ENCODE data around the gene NDUFB8. TPM values are rescaled to one million over a fixed set of nuclear protein-coding genes. Genes with fewer than 3 reads are reported as not detected.

The NDUFB8 gene
- total and polyA plus RNA-seq, 4 donors: 72.4 to 297 (median 199) TPM

DNA sequence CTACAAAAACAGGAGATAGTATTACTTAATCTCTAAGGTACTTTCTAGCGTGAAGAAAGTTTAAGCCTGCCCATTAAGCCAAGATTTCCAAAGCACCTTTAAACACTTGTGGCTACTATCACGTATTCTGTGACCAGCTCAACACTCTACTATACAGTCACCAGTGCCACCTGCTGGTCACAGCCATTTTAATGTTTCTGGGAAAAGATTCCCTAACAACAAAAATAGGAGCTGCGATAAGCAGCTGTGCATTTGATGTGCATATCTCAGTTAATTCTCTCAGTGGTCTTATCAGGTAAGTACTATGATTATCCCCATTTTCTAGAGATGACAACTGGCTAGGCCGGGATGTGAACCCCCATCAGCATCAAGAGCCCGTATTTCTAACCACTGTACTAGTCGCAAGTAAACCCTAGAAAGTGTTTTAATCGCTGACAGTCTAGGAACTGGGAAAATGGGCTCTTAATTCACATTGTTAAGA, 10.9 kb downstream of the NDUFB8 start:
- Histone ChIP-seq H3K36me3 (ENCODE audit: control insufficient read depth in 4 of 4, insufficient read depth in 3 of 4, low read depth in 1 of 4, low read length in 3 of 4) (peaks cover 0 to 4% (median 4%) of the 10 kb centered on the region in 4 donors), H3K4me1 (ENCODE audit: control insufficient read depth in 4 of 4, insufficient read depth in 4 of 4, low read length in 3 of 4) (peaks cover 3 to 29% (median 10%) of the 10 kb centered on the region in 4 donors), H3K9ac (ENCODE audit: low read depth in 1 of 2, low read length in 2 of 2) (no peak overlapping the region), H3K27ac (ENCODE audit: low read depth in 1 of 2, low read length in 2 of 2) (peak overlapping the region; percentile 71 to 89), H3K27me3 (ENCODE audit: control insufficient read depth in 4 of 4, insufficient read depth in 4 of 4, low read length in 3 of 4) (no peaks in the 10 kb centered on the region), H3K9me3 (ENCODE audit: control insufficient read depth in 4 of 4, low read length in 3 of 4) (no peaks in the 10 kb centered on the region), H3K4me3 (ENCODE audit: low read depth in 1 of 3, low read length in 3 of 3) (peak overlapping the region in 2 of 3 donors; percentile 50 to 62)
- DNase-seq (ENCODE audit: low spot score): peak; percentile 68
- WGBS: 9% methylated on average over 7 of the region's 7 CpGs
- peak; percentile 79 to 85 for TF ChIP-seq RAD21 (IDR thresholded peaks at IDR 0.05)
- TF ChIP-seq, protein P1, sequence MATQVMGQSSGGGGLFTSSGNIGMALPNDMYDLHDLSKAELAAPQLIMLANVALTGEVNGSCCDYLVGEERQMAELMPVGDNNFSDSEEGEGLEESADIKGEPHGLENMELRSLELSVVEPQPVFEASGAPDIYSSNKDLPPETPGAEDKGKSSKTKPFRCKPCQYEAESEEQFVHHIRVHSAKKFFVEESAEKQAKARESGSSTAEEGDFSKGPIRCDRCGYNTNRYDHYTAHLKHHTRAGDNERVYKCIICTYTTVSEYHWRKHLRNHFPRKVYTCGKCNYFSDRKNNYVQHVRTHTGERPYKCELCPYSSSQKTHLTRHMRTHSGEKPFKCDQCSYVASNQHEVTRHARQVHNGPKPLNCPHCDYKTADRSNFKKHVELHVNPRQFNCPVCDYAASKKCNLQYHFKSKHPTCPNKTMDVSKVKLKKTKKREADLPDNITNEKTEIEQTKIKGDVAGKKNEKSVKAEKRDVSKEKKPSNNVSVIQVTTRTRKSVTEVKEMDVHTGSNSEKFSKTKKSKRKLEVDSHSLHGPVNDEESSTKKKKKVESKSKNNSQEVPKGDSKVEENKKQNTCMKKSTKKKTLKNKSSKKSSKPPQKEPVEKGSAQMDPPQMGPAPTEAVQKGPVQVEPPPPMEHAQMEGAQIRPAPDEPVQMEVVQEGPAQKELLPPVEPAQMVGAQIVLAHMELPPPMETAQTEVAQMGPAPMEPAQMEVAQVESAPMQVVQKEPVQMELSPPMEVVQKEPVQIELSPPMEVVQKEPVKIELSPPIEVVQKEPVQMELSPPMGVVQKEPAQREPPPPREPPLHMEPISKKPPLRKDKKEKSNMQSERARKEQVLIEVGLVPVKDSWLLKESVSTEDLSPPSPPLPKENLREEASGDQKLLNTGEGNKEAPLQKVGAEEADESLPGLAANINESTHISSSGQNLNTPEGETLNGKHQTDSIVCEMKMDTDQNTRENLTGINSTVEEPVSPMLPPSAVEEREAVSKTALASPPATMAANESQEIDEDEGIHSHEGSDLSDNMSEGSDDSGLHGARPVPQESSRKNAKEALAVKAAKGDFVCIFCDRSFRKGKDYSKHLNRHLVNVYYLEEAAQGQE (IDR thresholded peaks at IDR 0.05): peak; percentile 3
- TF ChIP-seq, protein P2, sequence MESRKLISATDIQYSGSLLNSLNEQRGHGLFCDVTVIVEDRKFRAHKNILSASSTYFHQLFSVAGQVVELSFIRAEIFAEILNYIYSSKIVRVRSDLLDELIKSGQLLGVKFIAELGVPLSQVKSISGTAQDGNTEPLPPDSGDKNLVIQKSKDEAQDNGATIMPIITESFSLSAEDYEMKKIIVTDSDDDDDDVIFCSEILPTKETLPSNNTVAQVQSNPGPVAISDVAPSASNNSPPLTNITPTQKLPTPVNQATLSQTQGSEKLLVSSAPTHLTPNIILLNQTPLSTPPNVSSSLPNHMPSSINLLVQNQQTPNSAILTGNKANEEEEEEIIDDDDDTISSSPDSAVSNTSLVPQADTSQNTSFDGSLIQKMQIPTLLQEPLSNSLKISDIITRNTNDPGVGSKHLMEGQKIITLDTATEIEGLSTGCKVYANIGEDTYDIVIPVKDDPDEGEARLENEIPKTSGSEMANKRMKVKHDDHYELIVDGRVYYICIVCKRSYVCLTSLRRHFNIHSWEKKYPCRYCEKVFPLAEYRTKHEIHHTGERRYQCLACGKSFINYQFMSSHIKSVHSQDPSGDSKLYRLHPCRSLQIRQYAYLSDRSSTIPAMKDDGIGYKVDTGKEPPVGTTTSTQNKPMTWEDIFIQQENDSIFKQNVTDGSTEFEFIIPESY (IDR thresholded peaks at IDR 0.05): no peak
- peak in 1 of 2 donors; percentile 4 for TF ChIP-seq RXRA (IDR thresholded peaks at IDR 0.05)
- TF ChIP-seq, protein P3, sequence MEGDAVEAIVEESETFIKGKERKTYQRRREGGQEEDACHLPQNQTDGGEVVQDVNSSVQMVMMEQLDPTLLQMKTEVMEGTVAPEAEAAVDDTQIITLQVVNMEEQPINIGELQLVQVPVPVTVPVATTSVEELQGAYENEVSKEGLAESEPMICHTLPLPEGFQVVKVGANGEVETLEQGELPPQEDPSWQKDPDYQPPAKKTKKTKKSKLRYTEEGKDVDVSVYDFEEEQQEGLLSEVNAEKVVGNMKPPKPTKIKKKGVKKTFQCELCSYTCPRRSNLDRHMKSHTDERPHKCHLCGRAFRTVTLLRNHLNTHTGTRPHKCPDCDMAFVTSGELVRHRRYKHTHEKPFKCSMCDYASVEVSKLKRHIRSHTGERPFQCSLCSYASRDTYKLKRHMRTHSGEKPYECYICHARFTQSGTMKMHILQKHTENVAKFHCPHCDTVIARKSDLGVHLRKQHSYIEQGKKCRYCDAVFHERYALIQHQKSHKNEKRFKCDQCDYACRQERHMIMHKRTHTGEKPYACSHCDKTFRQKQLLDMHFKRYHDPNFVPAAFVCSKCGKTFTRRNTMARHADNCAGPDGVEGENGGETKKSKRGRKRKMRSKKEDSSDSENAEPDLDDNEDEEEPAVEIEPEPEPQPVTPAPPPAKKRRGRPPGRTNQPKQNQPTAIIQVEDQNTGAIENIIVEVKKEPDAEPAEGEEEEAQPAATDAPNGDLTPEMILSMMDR (IDR thresholded peaks at IDR 0.05; ENCODE audit: low read depth, low read length, missing input control): peak; percentile 73

DNA sequence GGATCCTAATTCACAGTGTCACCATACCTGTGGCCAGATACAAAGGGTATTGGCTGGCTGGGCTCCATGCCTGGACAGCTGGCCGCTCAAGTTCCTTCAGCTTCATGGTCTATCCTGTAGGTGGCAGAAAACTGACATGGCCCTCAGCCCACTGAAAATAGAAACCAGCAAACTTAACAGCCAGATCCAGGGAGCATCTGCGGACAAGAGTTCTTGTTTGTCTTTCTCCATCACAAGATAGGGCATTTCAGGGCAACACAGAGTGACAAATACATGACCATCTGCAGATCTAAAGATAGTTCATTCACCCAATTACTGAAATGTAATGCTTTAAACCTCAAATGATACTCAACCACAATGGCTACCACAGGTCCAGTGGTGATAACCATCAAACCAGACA, 12.8 kb downstream of the NDUFB8 start:
- H3K36me3 ChIP-seq (ENCODE audit: control insufficient read depth in 4 of 4, insufficient read depth in 3 of 4, low read depth in 1 of 4, low read length in 3 of 4): peaks cover 0 to 5% (median 0%) of the 10 kb centered on the region in 4 donors
- H3K9ac ChIP-seq (ENCODE audit: low read depth in 1 of 2, low read length in 2 of 2): no peak overlapping the region
- no peaks in the 10 kb centered on the region for H3K27me3 ChIP-seq (ENCODE audit: control insufficient read depth in 4 of 4, insufficient read depth in 4 of 4, low read length in 3 of 4)
- no peak overlapping the region for H3K4me3 ChIP-seq (ENCODE audit: low read depth in 1 of 3, low read length in 3 of 3)
- 35% methylated on average over 2 of the region's 2 CpGs for WGBS
- H3K9me3 ChIP-seq (ENCODE audit: control insufficient read depth in 4 of 4, low read length in 3 of 4): no peaks in the 10 kb centered on the region
- no peak for DNase-seq (ENCODE audit: low spot score)
- peak overlapping the region; percentile 74 to 94 for H3K27ac ChIP-seq (ENCODE audit: low read depth in 1 of 2, low read length in 2 of 2)
- H3K4me1 ChIP-seq (ENCODE audit: control insufficient read depth in 4 of 4, insufficient read depth in 4 of 4, low read length in 3 of 4): peaks cover 3 to 29% (median 10%) of the 10 kb centered on the region in 4 donors
- TF ChIP-seq EGR1 (IDR thresholded peaks at IDR 0.05; ENCODE audit: low read depth in 2 of 2) (no peak), RAD21 (IDR thresholded peaks at IDR 0.05) (peak; percentile 56 to 74), JUND (IDR thresholded peaks at IDR 0.05) (no peak), SP1 (IDR thresholded peaks at IDR 0.05) (peak; percentile 83), HNF4G (IDR thresholded peaks at IDR 0.05) (no peak), RXRA (IDR thresholded peaks at IDR 0.05) (peak; percentile 92 to 97), HNF4A (conservative IDR thresholded peaks at IDR 0.05) (peak; percentile 45 to 63), NR2F2 (IDR thresholded peaks at IDR 0.05) (no peak), YY1 (IDR thresholded peaks at IDR 0.05) (peak; percentile 31)
- TF ChIP-seq, protein P4, sequence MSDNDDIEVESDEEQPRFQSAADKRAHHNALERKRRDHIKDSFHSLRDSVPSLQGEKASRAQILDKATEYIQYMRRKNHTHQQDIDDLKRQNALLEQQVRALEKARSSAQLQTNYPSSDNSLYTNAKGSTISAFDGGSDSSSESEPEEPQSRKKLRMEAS (IDR thresholded peaks at IDR 0.05): no peak
- TF ChIP-seq, protein P2 (IDR thresholded peaks at IDR 0.05): no peak
- TF ChIP-seq, protein P5, sequence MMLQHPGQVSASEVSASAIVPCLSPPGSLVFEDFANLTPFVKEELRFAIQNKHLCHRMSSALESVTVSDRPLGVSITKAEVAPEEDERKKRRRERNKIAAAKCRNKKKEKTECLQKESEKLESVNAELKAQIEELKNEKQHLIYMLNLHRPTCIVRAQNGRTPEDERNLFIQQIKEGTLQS (IDR thresholded peaks at IDR 0.05): no peak
- TF ChIP-seq, protein P3 (IDR thresholded peaks at IDR 0.05; ENCODE audit: low read depth, low read length, missing input control): peak; percentile 46
- TF ChIP-seq, protein P1 (IDR thresholded peaks at IDR 0.05): peak; percentile 13

All from liver (tissue), 9 donors.